Left cardiac atrium (tissue), 4 donors: ENCODE measurements around the gene GLTPD2. TPM values are rescaled to one million over a fixed set of nuclear protein-coding genes. Genes with fewer than 3 reads are reported as not detected.
A peak's percentile ranks its signal among the peaks of the same experiment; 100 is the strongest.

Source experiments
- ATAC-seq, 2 donors: fragments of 200-7000 bp; cut with Tn5 transposase; one replicate each; pipeline ENCODE4 v1.9.1; 2020; ENCODE audit warnings: mild to moderate bottlenecking in 2 of 2, moderate library complexity in 2 of 2
- DNase-seq: peaks from one replicate; pipeline ENCODE4 v3.0.0-alpha.2; 2020
- intact Hi-C, 2 donors: fragments of 100-400 bp; cut with DNase I; formaldehyde crosslinking; loops; one replicate each; pipeline versions ENCODE4 v1.14.1 to v1.15.1; 2022 to 2023
- total RNA-seq, 2 donors: library from RNA; stranded (reverse); fragmentation: NEBNext Ultra II Directional; extraction: Animal tissue kit (Norgen Biotek cat#: 25700); gene quantifications; one replicate each; pipeline ENCODE4 v1.2.1, GENCODE V29; 2021
- donor health status: DM: no; HTN: yes; CAD: no.
- donor health status: DM: no; HTN: yes; CAD: no; lungs with severe emphysema.
- donor health status: DM: yes; HTN: yes; CAD: no.
- donor health status: Dilated cardiomyopathy.

The GLTPD2 gene
- total RNA-seq, 2 donors from 2014 or later: not detected

DNA sequence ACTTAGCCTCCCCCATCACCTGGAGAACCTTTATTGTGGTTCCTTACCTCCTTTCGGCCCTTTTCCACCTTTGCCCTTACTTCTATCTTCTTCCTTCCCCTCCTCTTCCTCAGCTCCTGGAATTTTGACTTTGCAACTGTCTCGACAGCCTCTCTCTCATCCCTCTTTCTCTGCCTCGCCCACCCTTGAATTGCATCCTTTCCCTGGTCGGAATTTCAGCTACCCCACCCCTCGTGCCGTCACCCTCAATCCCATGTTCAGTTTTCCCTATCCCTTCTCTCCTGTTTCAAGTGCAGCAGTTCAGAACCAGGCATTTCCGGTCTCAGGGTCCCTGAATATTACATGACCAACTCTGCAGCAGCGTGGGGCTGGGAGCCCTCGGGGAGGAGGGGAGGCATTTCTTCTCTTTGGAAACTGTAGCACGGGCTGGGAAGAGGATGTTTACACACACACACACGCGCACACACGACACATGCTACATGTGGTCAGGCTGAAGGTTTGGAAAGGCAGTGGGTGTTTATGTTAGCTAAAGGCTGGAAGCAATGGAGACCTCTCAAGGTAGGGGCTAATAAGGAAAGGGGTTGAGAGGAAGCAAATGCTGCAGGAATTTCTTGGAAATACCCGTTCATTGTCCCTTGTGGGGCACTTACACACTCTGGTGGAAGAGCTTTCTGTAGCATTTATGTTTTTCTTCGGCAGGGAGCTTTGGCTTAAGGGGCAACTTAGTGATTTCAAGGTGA, 45.3 kb downstream of the GLTPD2 start:
- DNase-seq: no peak
- peak; percentile 4 to 12 for ATAC-seq
- intact Hi-C loops: no loop called here

DNA sequence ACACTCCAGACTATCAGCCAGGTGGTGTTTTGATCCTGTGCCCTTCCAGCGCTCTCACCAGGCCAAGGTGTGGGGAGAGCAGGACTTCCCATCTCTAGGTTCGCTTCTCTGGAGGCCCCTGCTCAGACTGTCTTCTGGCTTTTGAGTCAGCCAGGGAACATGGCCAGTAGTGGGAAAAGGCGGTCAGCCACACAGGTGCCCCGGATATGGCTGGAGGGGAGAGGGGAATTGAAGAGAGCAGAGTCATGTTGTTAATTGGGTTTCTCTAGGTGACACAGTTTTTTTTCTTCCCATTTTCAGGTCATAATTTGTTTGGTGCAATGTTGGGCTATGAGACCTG, 45.9 kb downstream of the GLTPD2 start:
- DNase-seq (no peak), ATAC-seq (no peak)
- intact Hi-C loops: no loop called here

DNA sequence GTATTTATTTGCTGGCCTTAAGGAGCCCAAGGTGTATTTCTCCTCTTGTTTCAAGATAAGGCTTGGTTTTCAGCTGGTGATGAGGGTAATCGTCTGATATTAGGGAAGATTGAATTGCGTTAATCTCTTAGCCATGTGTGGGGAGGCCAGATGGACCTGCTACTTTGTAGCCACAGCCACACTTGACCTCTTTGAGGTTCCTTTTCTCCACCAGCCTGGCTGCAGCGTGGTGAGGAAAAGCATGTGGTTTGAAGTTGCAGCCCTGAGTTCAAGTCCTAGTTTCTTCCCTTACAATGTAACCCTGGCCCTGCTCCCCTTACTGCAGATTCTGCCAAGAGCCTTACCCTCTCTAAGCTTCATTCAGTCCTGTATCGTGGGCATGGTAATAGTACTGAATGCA, 47.5 kb downstream of the GLTPD2 start:
- intact Hi-C loops: no loop called here
- DNase-seq: no peak
- ATAC-seq: no peak

DNA sequence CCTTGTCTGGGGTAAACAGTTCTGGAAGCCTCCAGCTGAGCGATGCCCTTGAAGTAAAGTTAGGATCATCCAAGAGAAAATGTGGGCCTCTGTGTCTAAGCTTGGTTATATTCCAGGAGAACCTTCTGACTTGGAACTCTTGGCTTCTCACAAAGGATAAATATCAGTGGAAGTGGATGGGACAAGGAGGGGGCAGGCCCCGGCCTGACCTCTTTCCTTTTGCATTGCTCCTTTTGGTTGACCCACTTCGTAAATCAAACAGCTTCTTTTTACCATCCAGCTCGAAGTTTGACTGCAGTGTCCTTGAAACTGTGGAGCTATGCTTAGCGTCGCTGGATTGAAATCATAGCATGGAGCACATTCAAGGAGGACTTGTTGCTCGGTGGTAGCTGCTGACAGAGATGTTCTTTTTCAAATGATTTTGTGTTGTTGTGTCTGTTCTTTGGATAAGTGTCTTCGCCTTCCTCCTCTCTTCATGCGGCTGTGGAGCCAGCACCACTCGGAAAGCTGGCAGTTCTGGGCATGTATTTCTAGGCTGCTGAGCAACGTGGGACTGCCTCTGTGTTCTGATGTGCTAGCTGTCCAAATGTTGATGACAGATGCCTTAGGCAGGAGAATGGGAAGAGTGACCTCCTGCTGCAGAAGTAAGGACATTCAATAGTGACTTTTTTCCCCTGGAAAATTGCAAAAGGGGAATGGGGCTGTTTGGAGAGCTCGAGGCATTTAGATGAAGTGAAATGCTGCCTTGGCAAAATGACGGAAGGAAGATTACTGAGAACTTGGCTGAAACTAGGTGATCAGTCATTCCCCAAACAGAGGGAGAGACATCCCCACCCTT, 48.9 kb downstream of the GLTPD2 start:
- DNase-seq (no peak), ATAC-seq (no peak)
- intact Hi-C loops: no loop called here

DNA sequence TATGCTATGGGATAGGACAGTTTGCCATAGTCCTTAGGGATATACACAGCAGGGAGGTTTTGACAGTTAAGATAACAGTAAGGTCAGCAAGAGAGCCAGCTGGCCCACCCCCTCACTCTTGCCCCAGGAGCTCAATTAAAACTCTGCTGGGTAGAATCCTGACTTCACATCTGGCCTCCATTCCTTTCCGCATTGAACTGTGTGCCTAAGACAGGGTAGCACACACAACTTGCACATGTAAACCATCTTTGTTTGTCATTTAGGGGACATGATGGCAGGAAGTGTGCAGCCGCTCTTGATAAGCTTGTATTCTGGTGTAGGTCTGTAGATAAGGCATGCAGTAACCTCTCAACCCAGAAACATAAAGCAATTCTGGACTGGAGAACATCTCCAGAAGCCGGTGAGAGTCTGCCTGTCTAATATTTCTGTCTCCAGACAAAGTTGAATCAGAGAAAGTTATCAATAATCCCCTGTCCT, 49.6 kb downstream of the GLTPD2 start:
- no peak for DNase-seq
- intact Hi-C loops: no loop called here
- no peak for ATAC-seq

DNA sequence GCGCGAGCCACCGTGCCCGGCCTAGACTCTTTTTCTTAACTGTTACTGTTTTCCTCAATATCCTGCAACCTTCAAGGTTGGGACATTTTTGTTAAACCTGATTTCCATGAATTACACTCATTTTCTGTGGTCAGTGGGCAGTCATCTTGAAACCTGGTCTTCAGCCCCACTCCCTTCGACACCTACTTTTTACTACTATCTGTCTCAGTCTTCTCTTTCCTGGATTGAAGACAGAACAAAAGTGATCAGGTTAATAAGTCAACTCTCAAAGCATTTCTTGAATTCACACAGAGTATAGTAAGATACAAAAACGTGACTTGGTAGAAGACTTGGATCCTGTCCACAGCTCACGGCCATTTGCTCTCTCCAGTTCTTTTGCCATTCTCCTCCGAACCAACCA, 50.5 kb downstream of the GLTPD2 start:
- intact Hi-C loops: no loop called here

More for the DNA sequence above, 50.5 kb downstream of the GLTPD2 start:
- DNase-seq: no peak
- no peak for ATAC-seq

Other genes with a start within 250 kb of the GLTPD2 start
- 10 to 100 TPM; 17.6 to 34.9 TPM for gene MYBBP1A, start 233.6 kb upstream of the GLTPD2 start, total RNA-seq
- not detected for gene GGT6, start 228.4 kb upstream of the GLTPD2 start, total RNA-seq
- 10 to 100 TPM; 13.2 to 13.3 TPM for gene SMTNL2, start 204.4 kb upstream of the GLTPD2 start, total RNA-seq
- gene ALOX15, start 147.3 kb upstream of the GLTPD2 start, total RNA-seq: 10 to 100 TPM in 1 of 2 donors, 1 to 10 TPM in 1; 4.7 to 11.7 TPM
- 10 to 100 TPM; 36.4 to 38.7 TPM for gene PELP1, start 84.8 kb upstream of the GLTPD2 start, total RNA-seq
- 10 to 100 TPM; 30.7 to 43.5 TPM for gene ARRB2, start 78.3 kb upstream of the GLTPD2 start, total RNA-seq
- gene MED11, start 57.5 kb upstream of the GLTPD2 start, total RNA-seq: 10 to 100 TPM; 16.9 to 17.6 TPM
- under 1 TPM; 0.21 to 0.39 TPM for gene ZMYND15, start 49.1 kb upstream of the GLTPD2 start, total RNA-seq
- gene CXCL16, start 49.0 kb upstream of the GLTPD2 start, total RNA-seq: 1 to 10 TPM; 6.5 to 8.2 TPM
- not detected for gene TM4SF5, start 17.1 kb upstream of the GLTPD2 start, total RNA-seq
- gene VMO1, start 2.6 kb upstream of the GLTPD2 start, total RNA-seq: 1 to 10 TPM in 1 of 2 donors, under 1 TPM in 1; 0.81 to 1.1 TPM
- gene PSMB6, start 7.2 kb downstream of the GLTPD2 start, total RNA-seq: 100 to 1,000 TPM; 145 to 147 TPM
- 10 to 100 TPM; 14.7 to 14.9 TPM for gene PLD2, start 18.2 kb downstream of the GLTPD2 start, total RNA-seq
- 10 to 100 TPM; 40.1 to 42.2 TPM for gene MINK1, start 44.4 kb downstream of the GLTPD2 start, total RNA-seq
- gene C17orf107, start 110.6 kb downstream of the GLTPD2 start, total RNA-seq: 1 to 10 TPM; 1.3 to 2.3 TPM
- gene CHRNE, start 114.1 kb downstream of the GLTPD2 start, total RNA-seq: 100 to 1,000 TPM in 1 of 2 donors, 10 to 100 TPM in 1; 36.8 to 118 TPM
- under 1 TPM; 0.13 to 0.15 TPM for gene GP1BA, start 143.3 kb downstream of the GLTPD2 start, total RNA-seq
- gene SLC25A11, start 151.1 kb downstream of the GLTPD2 start, total RNA-seq: 100 to 1,000 TPM; 166 to 175 TPM
- 10 to 100 TPM; 76.2 to 95.6 TPM for gene RNF167, start 151.3 kb downstream of the GLTPD2 start, total RNA-seq
- 100 to 1,000 TPM; 254 to 303 TPM for gene PFN1, start 159.6 kb downstream of the GLTPD2 start, total RNA-seq
- 100 to 1,000 TPM; 149 to 228 TPM for gene ENO3, start 162.2 kb downstream of the GLTPD2 start, total RNA-seq
- gene SPAG7, start 178.9 kb downstream of the GLTPD2 start, total RNA-seq: 100 to 1,000 TPM; 113 to 128 TPM
- gene CAMTA2, start 198.7 kb downstream of the GLTPD2 start, total RNA-seq: 10 to 100 TPM; 35.5 to 46.1 TPM
- gene INCA1, start 208.6 kb downstream of the GLTPD2 start, total RNA-seq: 1 to 10 TPM; 1.8 to 2.6 TPM
- gene KIF1C, start 209.0 kb downstream of the GLTPD2 start, total RNA-seq: 100 to 1,000 TPM; 405 to 447 TPM
- under 1 TPM in 1 of 2 donors, not detected in 1; 0.10 TPM for gene SLC52A1, start 246.5 kb downstream of the GLTPD2 start, total RNA-seq